Placental pericyte (primary cell): ENCODE results near the gene MORC3. TPM values are rescaled to one million over a fixed set of nuclear protein-coding genes. Genes with fewer than 3 reads are reported as not detected.

ENCODE experiments used
- small RNA-seq: library from RNA; depleted of rRNA; stranded (forward); fragments of <200 nt; gene quantifications from one replicate; pipeline ENCODE3, GENCODE V24; 2012; ENCODE audit warnings: low replicate concordance
- total RNA-seq: library from RNA; depleted of rRNA; stranded (reverse); fragments of >200 nt; gene quantifications from 2 replicates; pipeline ENCODE4 v1.2.3, GENCODE V29; 2012

MORC3 gene
- total RNA-seq: 29.5 and 43.8 TPM in 2 replicates

GRCh38 chr21:36319767-36320420 lies at the start of gene MORC3:
Gene MORC3 (plus strand): TSS chr21:36320197. CDS start chr21:36320265, 68 bp downstream.

GRCh38 chr21:36385233-36386030 lies 65.4 kb downstream of the MORC3 start, which contains the start of gene CHAF1B:
Gene CHAF1B (plus strand): TSS chr21:36385392. CDS start chr21:36386137, 745 bp downstream.

Small RNA genes within 50 kb of the gene (small RNA-seq; reads per million reads assigned to genes)
- not detected for gene ATP5MFP1

Other genes with a start within 250 kb of the MORC3 start
- 5.9 and 11.6 TPM in 2 replicates for gene CBR3, start 185.1 kb upstream of the MORC3 start, total RNA-seq
- gene DOP1B, start 163.4 kb upstream of the MORC3 start, total RNA-seq: 5.3 and 23.6 TPM in 2 replicates
- gene CHAF1B, start 65.2 kb downstream of the MORC3 start, total RNA-seq: 0.66 and 7.7 TPM in 2 replicates
- gene CLDN14, start 159.9 kb downstream of the MORC3 start, total RNA-seq: 0.29 TPM in 1 of 2 replicates, not detected in the other